ENCODE measurements around the gene ACBD6.

DNA sequence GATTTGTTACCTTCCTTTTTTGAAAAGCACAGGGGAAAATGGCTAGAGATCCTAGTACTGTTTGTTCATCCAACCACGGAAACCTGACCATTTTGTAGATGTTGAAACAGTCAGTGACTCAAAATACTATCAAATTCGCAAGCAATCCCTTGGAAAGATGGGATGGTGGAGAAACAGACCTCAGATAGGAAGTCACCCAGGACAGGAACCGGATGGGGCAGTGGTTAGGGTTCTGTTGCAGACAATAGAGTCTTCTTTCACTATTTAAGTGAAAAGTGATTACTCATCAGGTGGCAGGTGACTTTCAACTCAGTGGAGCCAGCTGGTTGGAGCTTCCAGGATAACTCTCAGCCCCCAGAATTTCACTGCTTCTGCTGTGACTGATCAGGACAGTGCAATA, 255.3 kb downstream of the ACBD6 start:
- no peak for TF ChIP-seq POLR2AphosphoS5 (IDR thresholded peaks at IDR 0.05; ENCODE audit: low read depth, low read length)
- TF ChIP-seq TAF1 (IDR thresholded peaks at IDR 0.05; ENCODE audit: borderline replicate concordance, insufficient read depth, low read length) = no peak
